HepG2 (cell line): ENCODE results near the gene COBL. TPM values are rescaled to one million over a fixed set of nuclear protein-coding genes. Genes with fewer than 3 reads are reported as not detected.

Experiments
- ATAC-seq: fragments of 200-7000 bp; cut with Tn5 transposase; 3 replicates; pipeline ENCODE4 v1.9.1; 2020; ENCODE audit warnings: mild to moderate bottlenecking, moderate library complexity
- BruUV-seq: library from RNA; stranded (reverse); fragments of 400-500 nt; replicated peaks from 2 replicates; lab custom pipeline; 2021; lab: Mats Ljungman, UMichigan
- CTCF ChIA-PET: fragments of 300-600 bp; formaldehyde crosslinking; extraction: SDS; loops from one replicate; lab custom pipeline; 2021; ENCODE audit warnings: low total read pairs, inconsistent platforms, low intra/inter-chr PET ratio; lab: Yijun Ruan, JAX
- POLR2A ChIA-PET: fragments of 350-600 bp; sonication (Branson Sonifier 250); formaldehyde crosslinking; loops from one replicate; lab custom pipeline; 2020; ENCODE audit warnings: antibody characterized with exemption, inconsistent platforms; lab: Yijun Ruan, JAX
- DNase-seq: peaks from one replicate; pipeline ENCODE4 v3.0.0-alpha.2; 2015; ENCODE audit warnings: low spot score
- FAIRE-seq: peaks from 3 replicates; lab custom pipeline; 2011; peaks lifted over from hg19 to GRCh38; lab: Jason Lieb, UNC
- H2AFZ ChIP-seq: one replicate; pipeline ENCODE4 v1.6.1; 2011; ENCODE audit warnings: low read length, inconsistent platforms
- H3K27ac ChIP-seq: fragments of 300-600 bp; 3 replicates; pipeline ENCODE4 v1.8.0; 2011; ENCODE audit warnings: mixed run types, mild to moderate bottlenecking, mixed read lengths, low read length, inconsistent platforms; ENCODE audit not compliant: insufficient read depth; ENCODE audit errors: extremely low read length
- H3K27me3 ChIP-seq, 2 experiments: fragments of 200-600 bp in 1 of 2; 2 replicates in 1 of 2; 3 replicates in 1 of 2; pipeline versions ENCODE4 v1.6.0 to v1.8.0; 2011; ENCODE audit warnings: low read length in 2 of 2, mild to moderate bottlenecking in 2 of 2, moderate library complexity in 2 of 2, inconsistent platforms in 1 of 2; ENCODE audit not compliant: insufficient read depth in 2 of 2, control insufficient read depth in 1 of 2
- H3K36me3 ChIP-seq, 2 experiments: fragments of 200-600 bp in 1 of 2; replicated peaks in 1 of 2; 2 replicates in 1 of 2; 3 replicates in 1 of 2; pipeline versions ENCODE4 v1.5.1 to v1.8.0; 2011; ENCODE audit warnings: low read length in 2 of 2, inconsistent platforms in 1 of 2; ENCODE audit not compliant: insufficient read depth in 2 of 2, control insufficient read depth in 1 of 2
- H3K4me1 ChIP-seq: 2 replicates; pipeline ENCODE4 v1.5.1; 2012; ENCODE audit warnings: low read length, inconsistent platforms; ENCODE audit not compliant: insufficient read depth
- H3K4me2 ChIP-seq: 2 replicates; pipeline ENCODE4 v1.6.0; 2011; ENCODE audit warnings: low read depth, low read length, inconsistent platforms
- H3K4me3 ChIP-seq, 3 experiments: fragments of 200-600 bp in 1 of 3; sonication (generic), shearing (Covaris generic) in 1 of 3; replicated peaks in 1 of 3; 2 replicates each; pipeline ENCODE4 v1.5.1; 2011 to 2016; ENCODE audit warnings: low read length in 3 of 3, inconsistent platforms in 2 of 3, low read depth in 2 of 3, mild to moderate bottlenecking in 2 of 3, control low read depth in 1 of 3, mixed read lengths in 1 of 3; ENCODE audit not compliant: insufficient read depth in 1 of 3
- H3K79me2 ChIP-seq: one replicate; pipeline ENCODE4 v1.6.1; 2011; ENCODE audit warnings: low read length, inconsistent platforms; ENCODE audit not compliant: insufficient read depth
- H3K9ac ChIP-seq: 2 replicates; pipeline ENCODE4 v1.6.0; 2011; ENCODE audit warnings: mild to moderate bottlenecking, low read depth, low read length, inconsistent platforms; ENCODE audit not compliant: insufficient read depth
- H3K9me3 ChIP-seq: 2 replicates; pipeline ENCODE4 v1.5.1; 2012; ENCODE audit warnings: mild to moderate bottlenecking, low read length
- H4K20me1 ChIP-seq: 2 replicates; pipeline ENCODE4 v1.6.0; 2011; ENCODE audit warnings: inconsistent platforms, mild to moderate bottlenecking, low read length, moderate library complexity; ENCODE audit not compliant: insufficient read depth
- FOXA1 ChIP-seq, 2 experiments: fragments of 450-650 bp in 1 of 2; sonication (generic) in 1 of 2; formaldehyde crosslinking in 1 of 2; IDR thresholded peaks; 2 replicates each; pipeline versions ENCODE4 v1.4.0 to v1.6.1; 2016 to 2020; ENCODE audit warnings: missing genetic modification reagents in 1 of 2
- GMEB2 ChIP-seq: IDR thresholded peaks from 2 replicates; pipeline ENCODE4 v1.6.1; 2016; ENCODE audit warnings: missing biosample characterization, missing genetic modification reagents, low read depth
- GPBP1L1 ChIP-seq: sonication (generic); formaldehyde crosslinking; IDR thresholded peaks from 2 replicates; pipeline ENCODE4 v1.5.0; 2020; ENCODE audit warnings: mild to moderate bottlenecking, missing genetic modification reagents
- GTF3A ChIP-seq: sonication (generic); formaldehyde crosslinking; conservative IDR thresholded peaks from 2 replicates; pipeline ENCODE4 v1.4.0; 2020; ENCODE audit warnings: mild to moderate bottlenecking, missing genetic modification reagents
- RBFOX2 ChIP-seq: fragments of 200-400 bp; formaldehyde crosslinking; IDR thresholded peaks from 2 replicates; pipeline ENCODE4 v1.6.1; 2017; ENCODE audit warnings: low read depth, mild to moderate bottlenecking, low read length
- SRSF4 ChIP-seq: fragments of 200-400 bp; formaldehyde crosslinking; IDR thresholded peaks from one replicate; pipeline ENCODE4 v1.6.1; 2018; ENCODE audit warnings: mild to moderate bottlenecking, low read depth, low read length, moderate library complexity; ENCODE audit not compliant: poor library complexity, severe bottlenecking
- TAF15 ChIP-seq: fragments of 200-400 bp; formaldehyde crosslinking; IDR thresholded peaks from one replicate; pipeline ENCODE4 v1.6.1; 2018; ENCODE audit warnings: mild to moderate bottlenecking, low read depth, low read length; ENCODE audit not compliant: poor library complexity, severe bottlenecking
- ZFP36L1 ChIP-seq: sonication (generic); formaldehyde crosslinking; IDR thresholded peaks from 2 replicates; pipeline ENCODE4 v1.8.0; 2022; ENCODE audit warnings: mild to moderate bottlenecking, missing genetic modification reagents, moderate library complexity
- ZFYVE20 ChIP-seq: sonication (generic); formaldehyde crosslinking; IDR thresholded peaks from 2 replicates; pipeline ENCODE4 v1.8.0; 2023; ENCODE audit warnings: low read depth, mild to moderate bottlenecking, moderate library complexity, missing genetic modification reagents, borderline replicate concordance
- ZNF264 ChIP-seq: sonication (generic); formaldehyde crosslinking; IDR thresholded peaks from 2 replicates; pipeline ENCODE4 v1.4.0; 2020; ENCODE audit warnings: missing genetic modification reagents
- ZNF367 ChIP-seq: sonication (generic); formaldehyde crosslinking; IDR thresholded peaks from 2 replicates; pipeline ENCODE4 v1.4.0; 2020; ENCODE audit warnings: missing genetic modification reagents, borderline replicate concordance
- ZNF501 ChIP-seq: sonication (generic); formaldehyde crosslinking; IDR thresholded peaks from 2 replicates; pipeline ENCODE4 v1.5.1; 2020; ENCODE audit warnings: mild to moderate bottlenecking, moderate library complexity, missing genetic modification reagents
- ZNF543 ChIP-seq: sonication (generic); formaldehyde crosslinking; IDR thresholded peaks from 2 replicates; pipeline ENCODE4 v1.4.0; 2020; ENCODE audit warnings: mild to moderate bottlenecking, missing genetic modification reagents
- ZNF547 ChIP-seq: sonication (generic); formaldehyde crosslinking; IDR thresholded peaks from 2 replicates; pipeline ENCODE4 v1.5.1; 2020; ENCODE audit warnings: mild to moderate bottlenecking, missing genetic modification reagents
- ZNF570 ChIP-seq: sonication (generic); formaldehyde crosslinking; IDR thresholded peaks from 2 replicates; pipeline ENCODE4 v1.4.0; 2020; ENCODE audit warnings: mild to moderate bottlenecking, missing genetic modification reagents, borderline replicate concordance
- ZNF746 ChIP-seq: sonication (generic); formaldehyde crosslinking; IDR thresholded peaks from 2 replicates; pipeline ENCODE4 v1.8.0; 2022; ENCODE audit warnings: mild to moderate bottlenecking, missing genetic modification reagents
- ZNF790 ChIP-seq: sonication (generic); formaldehyde crosslinking; IDR thresholded peaks from 2 replicates; pipeline ENCODE4 v1.8.0; 2022; ENCODE audit warnings: missing genetic modification reagents, mild to moderate bottlenecking, borderline replicate concordance
- WGBS: methylation state at CpG from one replicate; pipeline ENCODE4 v1.1.6; 2017; ENCODE audit warnings: low lambda C conversion rate; 5-methylcytosine and 5-hydroxymethylcytosine counted together
- in situ Hi-C: cut with HindIII; loops from 2 replicates; pipeline ENCODE4 v1.10.0; 2017; ENCODE audit warnings: low pct_unique_long_range_greater_than_20kb; ENCODE audit not compliant: extremely low pct_ligation_motif_present
- intact Hi-C: fragments of 100-400 bp; cut with micrococcal nuclease; formaldehyde crosslinking; loops from one replicate; pipeline ENCODE4 v1.10.0; 2022; ENCODE audit not compliant: unreplicated experiment
- polyA plus RNA-seq, 8 experiments: library from polyadenylated mRNA; depleted of rRNA in 3 of 8; stranded (reverse) in 7 of 8; unstranded in 1 of 8; fragments of >200 nt; fragmentation: Illumina TruSeq in 4 of 8; extraction: Trizol in 4 of 8; gene quantifications; 2 replicates each; pipeline versions ENCODE4 v1.2.1 to v1.2.3, GENCODE V29; 2011 to 2016; ENCODE audit warnings: low read depth in 4 of 8, missing spikeins in 1 of 8, mixed read lengths in 1 of 8; ENCODE audit not compliant: insufficient read depth in 1 of 8
- total RNA-seq, 5 experiments: library from RNA; depleted of rRNA; stranded (reverse); fragments of >200 nt; fragmentation: Illumina TruSeq; extraction: Trizol; gene quantifications; 2 replicates each; pipeline ENCODE4 v1.2.3, GENCODE V29; 2016; ENCODE audit warnings: low read depth in 1 of 5

The COBL gene
- total and polyA plus RNA-seq, 2 of the 13 experiments (the other 11 are each of a cell fraction or from before 2014, with no cell fraction given) = 3.8 to 4.9 TPM

- Histone ChIP-seq H3K27ac (no peak overlapping the region), H3K4me3 (no peak overlapping the region), H3K36me3 (peaks cover 1 to 23% of the 10 kb centered on the region in 2 experiments; a peak in 4 of 5 replicates), H3K9ac (no peak overlapping the region), H3K4me1 (no peaks in the 10 kb centered on the region), H4K20me1 (no peaks in the 10 kb centered on the region), H3K9me3 (no peaks in the 10 kb centered on the region), H3K4me2 (no peak overlapping the region), H3K27me3 (no peaks in the 10 kb centered on the region), H2AFZ (no peak overlapping the region), H3K79me2 (no peaks in the 10 kb centered on the region)
- WGBS = 83% methylated on average over 2 of the region's 2 CpGs
- DNase-seq (no peak), ATAC-seq (no peak), FAIRE-seq (no peak)
- no TSS peak for BruUV-seq
- CTCF ChIA-PET = no interaction called here
- intact Hi-C loops = no loop called here
- TF ChIP-seq ZNF367 = no peak
- TF ChIP-seq ZNF790 (CRISPR knock-in tag) = no peak
- TF ChIP-seq SRSF4 = no peak
- TF ChIP-seq FOXA1 (IDR thresholded peaks at IDR 0.05) = no peak
- TF ChIP-seq FOXA1 (CRISPR knock-in tag; IDR thresholded peaks at IDR 0.05) = no peak
- no peak for TF ChIP-seq ZFYVE20 (CRISPR knock-in tag)
- TF ChIP-seq TAF15 = no peak
- no peak for TF ChIP-seq GTF3A (CRISPR knock-in tag)
- no peak for TF ChIP-seq RBFOX2
- POLR2A ChIA-PET = no interaction called here
- in situ Hi-C loops = no loop called here
Measured at GRCh38 chr7:51025668-51026067, 290.9 kb downstream of the COBL start.

GRCh38 chr7:51024867-51025266 is 291.7 kb downstream of the COBL start:
- FAIRE-seq (no peak), ATAC-seq (no peak), DNase-seq (no peak)
- no peaks in the 10 kb centered on the region for H3K79me2 ChIP-seq
- no peak overlapping the region for H3K27ac ChIP-seq
- H3K9me3 ChIP-seq = no peaks in the 10 kb centered on the region
- H2AFZ ChIP-seq = no peak overlapping the region
- no peaks in the 10 kb centered on the region for H3K4me1 ChIP-seq
- ChIA-PET CTCF (no interaction called here), POLR2A (no interaction called here)
- peaks cover 1 to 23% of the 10 kb centered on the region in 2 experiments; a peak in 4 of 5 replicates for H3K36me3 ChIP-seq
- H4K20me1 ChIP-seq = no peaks in the 10 kb centered on the region
- no peak overlapping the region for H3K4me3 ChIP-seq
- no peak overlapping the region for H3K9ac ChIP-seq
- no peaks in the 10 kb centered on the region for H3K27me3 ChIP-seq
- no peak overlapping the region for H3K4me2 ChIP-seq
- BruUV-seq = no TSS peak
- in situ Hi-C loops (no loop called here), intact Hi-C loops (no loop called here)
- WGBS = 98% methylated on average over 14 of the region's 16 CpGs
- no peak for TF ChIP-seq ZNF264 (CRISPR knock-in tag)
- TF ChIP-seq ZNF543 (CRISPR knock-in tag) = no peak
- TF ChIP-seq ZNF570 (CRISPR knock-in tag) = no peak
- TF ChIP-seq GMEB2 (CRISPR knock-in tag) = no peak
- no peak for TF ChIP-seq ZNF746 (CRISPR knock-in tag)
- TF ChIP-seq ZFP36L1 = no peak
- TF ChIP-seq GPBP1L1 (CRISPR knock-in tag) = no peak
- no peak for TF ChIP-seq ZNF547 (CRISPR knock-in tag)
- no peak for TF ChIP-seq ZNF501 (CRISPR knock-in tag)
